ENCODE data around the gene OLFM3.

OLFM3 gene

DNA sequence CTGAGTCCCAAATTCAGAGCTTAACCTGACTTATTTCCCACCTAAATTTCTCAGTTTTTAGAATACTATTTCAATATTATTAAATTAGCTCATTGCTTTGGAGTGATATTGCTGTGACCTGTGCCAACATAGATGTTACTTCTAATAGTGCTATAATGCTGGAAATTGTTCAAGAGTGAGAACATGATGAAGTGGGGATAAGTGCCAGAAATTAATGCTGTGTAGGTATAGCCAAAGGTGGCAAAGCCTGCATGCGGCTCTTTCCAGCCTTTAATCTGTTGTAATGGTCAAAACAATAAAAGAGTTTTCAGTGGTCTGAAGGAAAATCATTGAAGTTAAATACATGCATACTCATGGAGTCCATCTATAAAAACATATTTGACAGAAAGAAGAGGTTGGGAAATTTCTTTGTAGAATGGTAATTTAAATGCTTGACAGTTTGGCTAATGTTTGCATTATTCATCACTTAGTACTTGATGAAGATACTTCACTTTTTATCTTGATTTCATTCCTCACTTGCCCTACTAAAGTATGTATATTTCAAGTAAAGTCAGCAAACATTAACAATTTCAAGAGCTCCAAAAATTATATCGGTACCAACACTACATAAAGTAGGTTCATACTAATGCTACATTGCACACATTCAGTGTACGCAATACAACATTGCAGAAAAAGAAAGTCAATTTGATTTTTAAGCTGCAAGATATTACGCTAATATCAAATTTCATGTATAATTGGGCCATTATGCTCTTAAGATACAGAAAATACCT lies 82.1 kb downstream of the OLFM3 start:
- Histone ChIP-seq H3K27me3 (ENCODE audit: insufficient read depth, poor library complexity, severe bottlenecking) (no peaks in the 10 kb centered on the region), H3K4me3 (replicated peaks; ENCODE audit: insufficient read depth, low read length) (no peak overlapping the region), H3K27ac (replicated peaks) (no peak overlapping the region)
- DNase-seq (ENCODE audit: low read depth in 1 of 2, low spot score in 1 of 2) = no peak
- TF ChIP-seq GABPA (IDR thresholded peaks at IDR 0.05; ENCODE audit: low read depth) = no peak
- no peak for TF ChIP-seq REST (IDR thresholded peaks at IDR 0.05; ENCODE audit: insufficient replicate concordance, low read depth)
- TF ChIP-seq SPI1 (IDR thresholded peaks at IDR 0.05; ENCODE audit: borderline replicate concordance, low read depth) = no peak
- TF ChIP-seq POLR2AphosphoS5 (IDR thresholded peaks at IDR 0.05; ENCODE audit: low read depth) = no peak
- TF ChIP-seq CTCF (IDR thresholded peaks at IDR 0.05; ENCODE audit: insufficient read depth, low read length) = no peak

DNA sequence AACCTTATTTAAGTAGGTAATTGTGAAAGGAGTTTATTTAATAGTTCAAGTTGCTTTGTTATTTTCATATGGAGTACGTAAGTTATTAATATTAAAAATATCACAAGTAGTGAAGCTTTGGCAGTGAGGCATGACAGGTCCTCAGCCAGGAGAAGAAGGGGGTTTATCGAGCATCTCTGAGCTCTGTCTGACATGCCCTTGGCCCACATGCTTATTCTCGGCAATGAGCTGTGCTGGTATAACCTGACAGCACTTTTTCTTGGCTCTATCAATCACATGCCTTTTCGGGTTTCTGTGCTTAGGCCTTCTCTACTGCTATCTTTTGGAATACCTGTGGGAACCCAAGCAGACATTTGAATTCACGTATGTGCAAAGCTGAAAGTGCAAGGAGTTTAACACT lies 84.8 kb downstream of the OLFM3 start:
- DNase-seq (ENCODE audit: low read depth in 1 of 2, low spot score in 1 of 2) = no peak
- TF ChIP-seq POLR2AphosphoS5 (IDR thresholded peaks at IDR 0.05; ENCODE audit: low read depth) (no peak), GABPA (IDR thresholded peaks at IDR 0.05; ENCODE audit: low read depth) (no peak), CTCF (IDR thresholded peaks at IDR 0.05; ENCODE audit: insufficient read depth, low read length) (no peak), SPI1 (IDR thresholded peaks at IDR 0.05; ENCODE audit: borderline replicate concordance, low read depth) (no peak), REST (IDR thresholded peaks at IDR 0.05; ENCODE audit: insufficient replicate concordance, low read depth) (no peak)
- Histone ChIP-seq H3K27ac (replicated peaks) (no peak overlapping the region), H3K27me3 (ENCODE audit: insufficient read depth, poor library complexity, severe bottlenecking) (no peaks in the 10 kb centered on the region), H3K4me3 (replicated peaks; ENCODE audit: insufficient read depth, low read length) (no peak overlapping the region)

- TF ChIP-seq POLR2AphosphoS5 (IDR thresholded peaks at IDR 0.05; ENCODE audit: low read depth) (no peak), REST (IDR thresholded peaks at IDR 0.05; ENCODE audit: insufficient replicate concordance, low read depth) (no peak), SPI1 (IDR thresholded peaks at IDR 0.05; ENCODE audit: borderline replicate concordance, low read depth) (no peak), GABPA (IDR thresholded peaks at IDR 0.05; ENCODE audit: low read depth) (no peak), CTCF (IDR thresholded peaks at IDR 0.05; ENCODE audit: insufficient read depth, low read length) (no peak)
- no peak for DNase-seq (ENCODE audit: low read depth in 1 of 2, low spot score in 1 of 2)
- H3K27ac ChIP-seq (replicated peaks) = no peak overlapping the region
- H3K27me3 ChIP-seq (ENCODE audit: insufficient read depth, poor library complexity, severe bottlenecking) = no peaks in the 10 kb centered on the region
- H3K4me3 ChIP-seq (replicated peaks; ENCODE audit: insufficient read depth, low read length) = no peak overlapping the region
These were observed 87.7 kb downstream of the OLFM3 start for GRCh38 chr1:101908980-101909379.

Data from HL-60 (cell line).